Sigmoid colon (tissue), 7 donors: ENCODE data around the gene SLIT1. TPM values are rescaled to one million over a fixed set of nuclear protein-coding genes. Genes with fewer than 3 reads are reported as not detected.

Experiments used
- DNase-seq: peaks from one replicate; pipeline ENCODE4 v3.0.0-alpha.2; 2019
- H3K27ac ChIP-seq, 4 donors: fragments of 200-600 bp; sonication (generic); one replicate each; pipeline ENCODE4 v1.5.1; 2016 to 2019; ENCODE audit warnings: mild to moderate bottlenecking in 1 of 4
- H3K27me3 ChIP-seq, 3 donors: fragments of 200-600 bp; sonication (generic); one replicate each; pipeline ENCODE4 v1.5.1; 2019; ENCODE audit warnings: mild to moderate bottlenecking in 1 of 3
- H3K36me3 ChIP-seq, 4 donors: fragments of 200-600 bp; sonication (generic); one replicate each; pipeline ENCODE4 v1.5.1; 2016 to 2019
- H3K4me1 ChIP-seq, 4 donors: fragments of 200-600 bp; sonication (generic); one replicate each; pipeline ENCODE4 v1.5.1; 2017 to 2019
- H3K4me3 ChIP-seq, 4 donors: fragments of 200-600 bp; sonication (generic); one replicate each; pipeline ENCODE4 v1.5.1; 2017 to 2019; ENCODE audit warnings: mild to moderate bottlenecking in 2 of 4, moderate library complexity in 1 of 4
- H3K9me3 ChIP-seq, 4 donors: fragments of 200-600 bp in 3 of 4; sonication (generic) in 3 of 4; one replicate each; pipeline versions ENCODE4 v1.5.1 to v1.6.1; 2013 to 2019
- EP300 ChIP-seq, 4 donors: sonication (generic); formaldehyde crosslinking; IDR thresholded peaks; one replicate each; pipeline ENCODE4 v1.6.1; 2017; ENCODE audit warnings: antibody characterized with exemption in 4 of 4
- POLR2A ChIP-seq, 2 donors: fragments of 450-650 bp; IDR thresholded peaks; one replicate each; pipeline ENCODE4 v1.6.1; 2016; ENCODE audit warnings: antibody characterized with exemption in 2 of 2, mild to moderate bottlenecking in 2 of 2, moderate library complexity in 2 of 2
- POLR2AphosphoS5 ChIP-seq, 4 donors: sonication (generic); formaldehyde crosslinking; IDR thresholded peaks; one replicate each; pipeline ENCODE4 v1.6.1; 2017; ENCODE audit warnings: antibody characterized with exemption in 4 of 4
- WGBS, 2 donors: extraction: QIAGEN DNeasy Blood & Tissue Kit; methylation state at CpG; one replicate each; pipeline ENCODE4 v1.1.7; 2013; 5-methylcytosine and 5-hydroxymethylcytosine counted together
- intact Hi-C: fragments of 100-400 bp; cut with DNase I; formaldehyde crosslinking; loops from one replicate; pipeline ENCODE4 v1.15.1; 2023
- polyA plus RNA-seq, 3 donors: library from polyadenylated mRNA; stranded (reverse); fragments of 200-250 nt; gene quantifications; one replicate each; pipeline ENCODE4 v1.2.3, GENCODE V29; 2013
- total RNA-seq, 4 donors: library from RNA; depleted of rRNA; stranded (reverse); fragments of >200 nt; gene quantifications; one replicate each; pipeline ENCODE4 v1.1.0, GENCODE V29; 2016
- TF ChIP-seq, protein P1 (sequence below), 4 experiments: fragments of 450-650 bp in 3 of 4; fragments of 200-600 bp in 1 of 4; IDR thresholded peaks; one replicate each; pipeline ENCODE4 v1.5.1; 2016 to 2019; ENCODE audit warnings: antibody characterized with exemption in 4 of 4, mild to moderate bottlenecking in 3 of 4, moderate library complexity in 2 of 4
- donor health status: healthy with polysubstance abuse.
- donor health status: Bipolar disorder and iron deficiency.
- donor health status: healthy.

Gene SLIT1
- total and polyA plus RNA-seq, 7 donors: under 0.01 to 1.4 (median 0.58) TPM; not detected in 1

GRCh38 chr10:97062456-97062855 lies 123.3 kb downstream of the SLIT1 start:
- intact Hi-C loops: no loop called here

GRCh38 chr10:97062046-97062445 lies 123.7 kb downstream of the SLIT1 start:
- DNase-seq: no peak
- WGBS, 2 donors: 87 to 88% methylated on average over 5 of the region's 5 CpGs
- Histone ChIP-seq H3K27me3 (peaks cover 0 to 4% (median 0%) of the 10 kb centered on the region in 3 donors), H3K4me1 (no peaks in the 10 kb centered on the region), H3K4me3 (no peak overlapping the region), H3K27ac (no peak overlapping the region), H3K36me3 (no peaks in the 10 kb centered on the region), H3K9me3 (no peaks in the 10 kb centered on the region)
- TF ChIP-seq, protein P1, sequence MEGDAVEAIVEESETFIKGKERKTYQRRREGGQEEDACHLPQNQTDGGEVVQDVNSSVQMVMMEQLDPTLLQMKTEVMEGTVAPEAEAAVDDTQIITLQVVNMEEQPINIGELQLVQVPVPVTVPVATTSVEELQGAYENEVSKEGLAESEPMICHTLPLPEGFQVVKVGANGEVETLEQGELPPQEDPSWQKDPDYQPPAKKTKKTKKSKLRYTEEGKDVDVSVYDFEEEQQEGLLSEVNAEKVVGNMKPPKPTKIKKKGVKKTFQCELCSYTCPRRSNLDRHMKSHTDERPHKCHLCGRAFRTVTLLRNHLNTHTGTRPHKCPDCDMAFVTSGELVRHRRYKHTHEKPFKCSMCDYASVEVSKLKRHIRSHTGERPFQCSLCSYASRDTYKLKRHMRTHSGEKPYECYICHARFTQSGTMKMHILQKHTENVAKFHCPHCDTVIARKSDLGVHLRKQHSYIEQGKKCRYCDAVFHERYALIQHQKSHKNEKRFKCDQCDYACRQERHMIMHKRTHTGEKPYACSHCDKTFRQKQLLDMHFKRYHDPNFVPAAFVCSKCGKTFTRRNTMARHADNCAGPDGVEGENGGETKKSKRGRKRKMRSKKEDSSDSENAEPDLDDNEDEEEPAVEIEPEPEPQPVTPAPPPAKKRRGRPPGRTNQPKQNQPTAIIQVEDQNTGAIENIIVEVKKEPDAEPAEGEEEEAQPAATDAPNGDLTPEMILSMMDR (IDR thresholded peaks at IDR 0.05): no peak
- no peak for TF ChIP-seq EP300 (IDR thresholded peaks at IDR 0.05)
- TF ChIP-seq POLR2AphosphoS5 (IDR thresholded peaks at IDR 0.05): no peak
- TF ChIP-seq POLR2A (IDR thresholded peaks at IDR 0.05): no peak
- intact Hi-C loops: no loop called here

More at GRCh38 chr10:97062456-97062855, 123.3 kb downstream of the SLIT1 start:
- H3K36me3 ChIP-seq: no peaks in the 10 kb centered on the region
- H3K4me1 ChIP-seq: no peaks in the 10 kb centered on the region
- no peak overlapping the region for H3K27ac ChIP-seq
- WGBS, 2 donors: 71 to 81% methylated on average over 7 of the region's 7 CpGs
- H3K4me3 ChIP-seq: no peak overlapping the region
- H3K27me3 ChIP-seq: peaks cover 0 to 4% (median 0%) of the 10 kb centered on the region in 3 donors
- TF ChIP-seq, protein P1 (IDR thresholded peaks at IDR 0.05): no peak
- TF ChIP-seq EP300 (IDR thresholded peaks at IDR 0.05) (no peak), POLR2A (IDR thresholded peaks at IDR 0.05) (no peak), POLR2AphosphoS5 (IDR thresholded peaks at IDR 0.05) (no peak)
- H3K9me3 ChIP-seq: no peaks in the 10 kb centered on the region
- no peak for DNase-seq

DNA sequence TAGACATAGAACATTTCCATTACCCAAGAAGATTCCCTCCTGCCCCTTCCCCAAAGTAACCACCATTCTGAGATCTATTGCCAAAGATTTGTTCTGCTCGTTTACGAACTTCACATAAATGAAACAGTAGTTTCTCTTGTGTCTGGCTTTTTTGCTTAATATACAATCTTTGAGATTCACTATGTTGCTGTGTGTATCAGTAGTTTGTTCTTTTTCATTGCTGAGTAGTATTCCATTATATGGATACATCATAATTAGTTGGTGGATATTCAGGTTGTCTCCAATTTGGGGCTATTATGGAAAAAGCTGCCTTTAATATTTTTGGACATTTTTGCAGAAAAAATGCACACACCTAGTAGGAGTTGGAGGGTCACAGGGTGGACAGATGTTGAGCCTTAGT lies 124.3 kb downstream of the SLIT1 start:
- no peak overlapping the region for H3K27ac ChIP-seq
- H3K9me3 ChIP-seq: no peaks in the 10 kb centered on the region
- no peaks in the 10 kb centered on the region for H3K36me3 ChIP-seq
- H3K4me3 ChIP-seq: no peak overlapping the region
- 96 to 97% methylated on average over 2 of the region's 2 CpGs for WGBS, 2 donors
- intact Hi-C loops: no loop called here
- H3K4me1 ChIP-seq: no peaks in the 10 kb centered on the region
- no peak for DNase-seq
- no peak for TF ChIP-seq POLR2A (IDR thresholded peaks at IDR 0.05)
- TF ChIP-seq, protein P1 (IDR thresholded peaks at IDR 0.05): no peak
- TF ChIP-seq EP300 (IDR thresholded peaks at IDR 0.05): no peak
- no peak for TF ChIP-seq POLR2AphosphoS5 (IDR thresholded peaks at IDR 0.05)
- H3K27me3 ChIP-seq: peaks cover 0 to 4% (median 0%) of the 10 kb centered on the region in 3 donors

- H3K27me3 ChIP-seq: peaks cover 0 to 4% (median 0%) of the 10 kb centered on the region in 3 donors
- no peaks in the 10 kb centered on the region for H3K36me3 ChIP-seq
- H3K4me1 ChIP-seq: no peaks in the 10 kb centered on the region
- WGBS, 2 donors: 86 to 89% methylated on average over 15 of the region's 15 CpGs
- no peak for DNase-seq
- no peak overlapping the region for H3K27ac ChIP-seq
- no peaks in the 10 kb centered on the region for H3K9me3 ChIP-seq
- H3K4me3 ChIP-seq: no peak overlapping the region
- intact Hi-C loops: no loop called here
- no peak for TF ChIP-seq POLR2A (IDR thresholded peaks at IDR 0.05)
- no peak for TF ChIP-seq POLR2AphosphoS5 (IDR thresholded peaks at IDR 0.05)
- no peak for TF ChIP-seq EP300 (IDR thresholded peaks at IDR 0.05)
Measured at GRCh38 chr10:97060441-97061084, 125.2 kb downstream of the SLIT1 start.

DNA sequence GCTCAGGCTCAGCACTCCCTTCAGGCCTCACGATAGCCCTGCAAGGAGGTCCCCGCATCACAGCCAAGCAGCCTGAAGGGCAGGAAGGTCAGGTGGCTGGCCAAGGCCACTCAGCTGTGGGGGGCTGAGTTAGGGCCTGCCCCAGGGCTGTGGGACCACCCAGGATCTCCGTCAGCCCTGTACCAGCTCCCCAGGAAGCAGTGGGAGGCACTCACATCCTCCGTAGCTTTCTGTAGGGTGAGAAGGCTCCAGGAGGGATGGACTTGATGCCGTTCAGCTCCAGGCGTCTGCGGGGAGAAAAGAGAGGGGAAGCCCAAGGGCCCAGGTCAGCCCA lies 125.9 kb downstream of the SLIT1 start:
- Histone ChIP-seq H3K36me3 (no peaks in the 10 kb centered on the region), H3K4me3 (no peak overlapping the region), H3K27me3 (no peaks in the 10 kb centered on the region), H3K4me1 (no peaks in the 10 kb centered on the region), H3K9me3 (no peaks in the 10 kb centered on the region), H3K27ac (no peak overlapping the region)
- intact Hi-C loops: no loop called here
- WGBS, 2 donors: 81 to 88% methylated on average over 7 of the region's 7 CpGs
- no peak for DNase-seq
- TF ChIP-seq EP300 (IDR thresholded peaks at IDR 0.05) (no peak), POLR2A (IDR thresholded peaks at IDR 0.05) (no peak), POLR2AphosphoS5 (IDR thresholded peaks at IDR 0.05) (no peak)
- TF ChIP-seq, protein P1 (IDR thresholded peaks at IDR 0.05): no peak
